ENCODE results near the gene CA10.

Gene CA10

GRCh38 chr17:51850201-51850600 is 308.3 kb downstream of the CA10 start:
- in situ Hi-C loops (cut with HindIII; ENCODE audit: low pct_ligation_motif_present, low pct_unique_long_range_greater_than_20kb, low sequenced_read_pairs): no loop called here
- no peak for DNase-seq

GRCh38 chr17:51848451-51848850 is 310.1 kb downstream of the CA10 start:
- in situ Hi-C loops (cut with HindIII; ENCODE audit: low pct_ligation_motif_present, low pct_unique_long_range_greater_than_20kb, low sequenced_read_pairs): no loop called here
- no peak for DNase-seq

GRCh38 chr17:51846566-51846965 is 311.9 kb downstream of the CA10 start:
- in situ Hi-C loops (cut with HindIII; ENCODE audit: low pct_ligation_motif_present, low pct_unique_long_range_greater_than_20kb, low sequenced_read_pairs): no loop called here

GRCh38 chr17:51845776-51846175 is 312.7 kb downstream of the CA10 start:
- in situ Hi-C loops (cut with HindIII; ENCODE audit: low pct_ligation_motif_present, low pct_unique_long_range_greater_than_20kb, low sequenced_read_pairs): no loop called here

More at GRCh38 chr17:51846566-51846965, 311.9 kb downstream of the CA10 start:
- DNase-seq: no peak

GRCh38 chr17:51842763-51843162 is 315.8 kb downstream of the CA10 start:
- in situ Hi-C loops (cut with HindIII; ENCODE audit: low pct_ligation_motif_present, low pct_unique_long_range_greater_than_20kb, low sequenced_read_pairs): no loop called here
- no peak for DNase-seq

More at GRCh38 chr17:51845776-51846175, 312.7 kb downstream of the CA10 start:
- DNase-seq: no peak

GRCh38 chr17:51841669-51842068 is 316.8 kb downstream of the CA10 start:
- no peak for DNase-seq
- in situ Hi-C loops (cut with HindIII; ENCODE audit: low pct_ligation_motif_present, low pct_unique_long_range_greater_than_20kb, low sequenced_read_pairs): no loop called here

GRCh38 chr17:51840688-51841087 is 317.8 kb downstream of the CA10 start:
- in situ Hi-C loops (cut with HindIII; ENCODE audit: low pct_ligation_motif_present, low pct_unique_long_range_greater_than_20kb, low sequenced_read_pairs): no loop called here
- no peak for DNase-seq

- no peak for DNase-seq
- in situ Hi-C loops (cut with HindIII; ENCODE audit: low pct_ligation_motif_present, low pct_unique_long_range_greater_than_20kb, low sequenced_read_pairs): no loop called here
Measured at GRCh38 chr17:51833620-51834019, 324.9 kb downstream of the CA10 start.

GRCh38 chr17:51833045-51833444 is 325.5 kb downstream of the CA10 start:
- in situ Hi-C loops (cut with HindIII; ENCODE audit: low pct_ligation_motif_present, low pct_unique_long_range_greater_than_20kb, low sequenced_read_pairs): no loop called here
- DNase-seq: no peak

- in situ Hi-C loops (cut with HindIII; ENCODE audit: low pct_ligation_motif_present, low pct_unique_long_range_greater_than_20kb, low sequenced_read_pairs): no loop called here
- DNase-seq: no peak
Measured at GRCh38 chr17:51830886-51831285, 327.6 kb downstream of the CA10 start.

GRCh38 chr17:51830451-51830850 is 328.1 kb downstream of the CA10 start:
- in situ Hi-C loops (cut with HindIII; ENCODE audit: low pct_ligation_motif_present, low pct_unique_long_range_greater_than_20kb, low sequenced_read_pairs): no loop called here
- DNase-seq: no peak

GRCh38 chr17:51828901-51829300 is 329.6 kb downstream of the CA10 start:
- no peak for DNase-seq
- in situ Hi-C loops (cut with HindIII; ENCODE audit: low pct_ligation_motif_present, low pct_unique_long_range_greater_than_20kb, low sequenced_read_pairs): no loop called here

GRCh38 chr17:51827140-51827539 is 331.4 kb downstream of the CA10 start:
- DNase-seq: no peak
- in situ Hi-C loops (cut with HindIII; ENCODE audit: low pct_ligation_motif_present, low pct_unique_long_range_greater_than_20kb, low sequenced_read_pairs): no loop called here

GRCh38 chr17:51820766-51821165 is 337.7 kb downstream of the CA10 start:
- in situ Hi-C loops (cut with HindIII; ENCODE audit: low pct_ligation_motif_present, low pct_unique_long_range_greater_than_20kb, low sequenced_read_pairs): no loop called here
- DNase-seq: no peak

- in situ Hi-C loops (cut with HindIII; ENCODE audit: low pct_ligation_motif_present, low pct_unique_long_range_greater_than_20kb, low sequenced_read_pairs): no loop called here
- no peak for DNase-seq
Measured at GRCh38 chr17:51820252-51820651, 338.3 kb downstream of the CA10 start.

- DNase-seq: no peak
- in situ Hi-C loops (cut with HindIII; ENCODE audit: low pct_ligation_motif_present, low pct_unique_long_range_greater_than_20kb, low sequenced_read_pairs): no loop called here
Measured at GRCh38 chr17:51819341-51820219, 338.9 kb downstream of the CA10 start.

- in situ Hi-C loops (cut with HindIII; ENCODE audit: low pct_ligation_motif_present, low pct_unique_long_range_greater_than_20kb, low sequenced_read_pairs): no loop called here
- no peak for DNase-seq
Measured at GRCh38 chr17:51818777-51819176, 339.7 kb downstream of the CA10 start.

GRCh38 chr17:51817955-51818354 is 340.6 kb downstream of the CA10 start:
- DNase-seq: no peak
- in situ Hi-C loops (cut with HindIII; ENCODE audit: low pct_ligation_motif_present, low pct_unique_long_range_greater_than_20kb, low sequenced_read_pairs): no loop called here

- DNase-seq: no peak
- in situ Hi-C loops (cut with HindIII; ENCODE audit: low pct_ligation_motif_present, low pct_unique_long_range_greater_than_20kb, low sequenced_read_pairs): no loop called here
Measured at GRCh38 chr17:51817117-51817516, 341.4 kb downstream of the CA10 start.

GRCh38 chr17:51815097-51815496 is 343.4 kb downstream of the CA10 start:
- DNase-seq: no peak
- in situ Hi-C loops (cut with HindIII; ENCODE audit: low pct_ligation_motif_present, low pct_unique_long_range_greater_than_20kb, low sequenced_read_pairs): no loop called here
